MCF 10A (cell line): ENCODE results near the gene FOXP4. TPM values are rescaled to one million over a fixed set of nuclear protein-coding genes. Genes with fewer than 3 reads are reported as not detected.

ENCODE experiments used
- BruUV-seq: library from RNA; stranded (reverse); fragments of 400-500 nt; replicated peaks from 2 replicates; lab custom pipeline; 2021; lab: Mats Ljungman, UMichigan
- CTCF ChIA-PET: fragments of 300-600 bp; sonication (Branson Sonifier 250); formaldehyde crosslinking; extraction: SDS; loops from one replicate; lab custom pipeline; 2021; ENCODE audit warnings: antibody characterized with exemption, inconsistent platforms; lab: Yijun Ruan, JAX
- POLR2A ChIA-PET: fragments of 300-600, 350-650 bp; sonication (Branson Sonifier 250); formaldehyde crosslinking; extraction: SDS; loops from one replicate; lab custom pipeline; 2020; ENCODE audit warnings: antibody characterized with exemption, inconsistent platforms; lab: Yijun Ruan, JAX
- DNase-seq: peaks from one replicate; pipeline ENCODE4 v3.0.0-alpha.2; 2018; ENCODE audit not compliant: unreplicated experiment
- H3K27ac Mint-ChIP-seq: one replicate; pipeline ENCODE4 v1.8.0; 2022; ENCODE audit warnings: mild to moderate bottlenecking, low read depth, mixed read lengths; ENCODE audit not compliant: unreplicated experiment
- H3K27me3 Mint-ChIP-seq: one replicate; pipeline ENCODE4 v1.8.0; 2022; ENCODE audit warnings: mixed read lengths; ENCODE audit not compliant: insufficient read depth, unreplicated experiment
- H3K36me3 Mint-ChIP-seq: one replicate; pipeline ENCODE4 v1.8.0; 2022; ENCODE audit warnings: mild to moderate bottlenecking, moderate library complexity, mixed read lengths; ENCODE audit not compliant: insufficient read depth, unreplicated experiment
- H3K4me1 Mint-ChIP-seq: one replicate; pipeline ENCODE4 v1.8.0; 2022; ENCODE audit warnings: mixed read lengths; ENCODE audit not compliant: insufficient read depth, unreplicated experiment
- H3K4me3 Mint-ChIP-seq: one replicate; pipeline ENCODE4 v1.8.0; 2022; ENCODE audit warnings: mild to moderate bottlenecking, moderate library complexity, mixed read lengths; ENCODE audit not compliant: unreplicated experiment
- H3K9me3 Mint-ChIP-seq: one replicate; pipeline ENCODE4 v1.8.0; 2022; ENCODE audit warnings: mixed read lengths; ENCODE audit not compliant: unreplicated experiment
- intact Hi-C: fragments of 100-400 bp; cut with micrococcal nuclease; formaldehyde crosslinking; loops from 2 replicates; pipeline ENCODE4 v1.14.1; 2022
- total RNA-seq: library from RNA; stranded (reverse); gene quantifications from 2 replicates; pipeline ENCODE4 v1.2.3, GENCODE V29; 2022
- TF ChIP-seq, protein P1 (sequence below): fragments of 200-600 bp; IDR thresholded peaks from one replicate; pipeline ENCODE4 v1.8.0; 2022; ENCODE audit warnings: antibody characterized with exemption, mild to moderate bottlenecking; ENCODE audit not compliant: unreplicated experiment

Gene FOXP4
- total RNA-seq, 1 experiment from 2014 or later = 16.5 TPM

DNA sequence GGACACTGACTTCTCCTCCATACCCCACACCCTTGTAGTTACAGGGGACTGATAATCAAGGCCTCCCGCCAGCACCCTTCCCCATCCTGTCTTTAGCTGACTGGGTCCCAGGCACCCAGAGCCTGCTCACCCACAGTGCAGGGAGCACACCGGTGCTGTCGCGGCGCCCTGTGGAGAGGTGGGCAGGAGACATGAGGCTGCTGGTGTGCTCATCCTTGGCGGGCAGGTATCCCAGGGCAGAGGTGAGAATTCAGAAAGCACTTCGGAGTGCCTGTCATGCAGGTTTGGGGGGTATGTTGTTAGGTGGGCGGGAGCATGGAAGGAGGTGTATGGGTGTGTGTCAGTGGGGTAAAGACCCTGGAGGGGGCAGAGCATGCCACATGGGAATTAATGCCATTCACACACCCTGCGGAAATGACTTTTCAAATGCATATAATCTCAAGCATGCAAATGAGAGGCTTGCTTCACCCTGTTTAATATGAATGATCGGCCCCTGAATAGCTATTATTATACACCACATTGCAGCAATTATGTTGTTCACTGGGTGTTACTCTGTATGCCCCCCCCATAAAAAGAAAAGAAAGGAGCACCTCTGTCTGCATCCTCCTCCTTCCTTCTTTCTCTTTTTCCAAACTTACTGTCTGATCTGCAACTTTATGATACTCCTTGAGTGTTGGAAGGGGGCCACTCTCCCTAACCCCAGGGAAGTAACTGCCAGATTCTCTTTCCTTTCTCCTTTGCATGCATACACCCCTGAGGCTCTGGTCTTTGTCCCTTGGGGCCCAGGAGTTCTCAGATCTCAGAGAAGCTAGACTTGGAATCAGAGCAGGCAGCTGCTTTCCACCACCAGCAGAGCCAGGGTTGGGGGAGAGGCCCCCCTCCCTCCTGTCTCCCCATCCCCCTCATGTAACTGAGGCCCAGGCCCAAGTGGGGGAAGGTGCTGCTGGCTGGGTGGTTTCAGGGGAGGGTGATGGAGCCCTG is 16.0 kb downstream of the FOXP4 start:
- POLR2A ChIA-PET = no interaction called here
- peaks cover 1% of the 10 kb centered on the region for H3K36me3 Mint-ChIP-seq
- H3K4me3 Mint-ChIP-seq = no peak overlapping the region
- H3K4me1 Mint-ChIP-seq = no peaks in the 10 kb centered on the region
- DNase-seq = no peak
- H3K9me3 Mint-ChIP-seq = no peaks in the 10 kb centered on the region
- TF ChIP-seq, protein P1, sequence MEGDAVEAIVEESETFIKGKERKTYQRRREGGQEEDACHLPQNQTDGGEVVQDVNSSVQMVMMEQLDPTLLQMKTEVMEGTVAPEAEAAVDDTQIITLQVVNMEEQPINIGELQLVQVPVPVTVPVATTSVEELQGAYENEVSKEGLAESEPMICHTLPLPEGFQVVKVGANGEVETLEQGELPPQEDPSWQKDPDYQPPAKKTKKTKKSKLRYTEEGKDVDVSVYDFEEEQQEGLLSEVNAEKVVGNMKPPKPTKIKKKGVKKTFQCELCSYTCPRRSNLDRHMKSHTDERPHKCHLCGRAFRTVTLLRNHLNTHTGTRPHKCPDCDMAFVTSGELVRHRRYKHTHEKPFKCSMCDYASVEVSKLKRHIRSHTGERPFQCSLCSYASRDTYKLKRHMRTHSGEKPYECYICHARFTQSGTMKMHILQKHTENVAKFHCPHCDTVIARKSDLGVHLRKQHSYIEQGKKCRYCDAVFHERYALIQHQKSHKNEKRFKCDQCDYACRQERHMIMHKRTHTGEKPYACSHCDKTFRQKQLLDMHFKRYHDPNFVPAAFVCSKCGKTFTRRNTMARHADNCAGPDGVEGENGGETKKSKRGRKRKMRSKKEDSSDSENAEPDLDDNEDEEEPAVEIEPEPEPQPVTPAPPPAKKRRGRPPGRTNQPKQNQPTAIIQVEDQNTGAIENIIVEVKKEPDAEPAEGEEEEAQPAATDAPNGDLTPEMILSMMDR = no peak
- BruUV-seq = no TSS peak
- H3K27me3 Mint-ChIP-seq = no peaks in the 10 kb centered on the region
- CTCF ChIA-PET = interaction anchor here (1.0 kb wide), 1 partner anchor 194 kb away, joined by 3 read pairs; no protein-coding TSS in a partner anchor
- intact Hi-C loops = no loop called here
- no peak overlapping the region for H3K27ac Mint-ChIP-seq

GRCh38 chr6:41563060-41563776 is 17.0 kb downstream of the FOXP4 start:
- no peak overlapping the region for H3K27ac Mint-ChIP-seq
- ChIA-PET CTCF (interaction anchor here (0.8 to 1.0 kb wide), 2 partner anchors 140 to 195 kb away, joined by 3 to 4 read pairs; no protein-coding TSS in a partner anchor), POLR2A (no interaction called here)
- no peaks in the 10 kb centered on the region for H3K4me1 Mint-ChIP-seq
- BruUV-seq = no TSS peak
- intact Hi-C loops = no loop called here
- TF ChIP-seq, protein P1 = no peak
- no peak overlapping the region for H3K4me3 Mint-ChIP-seq
- DNase-seq = no peak
- H3K36me3 Mint-ChIP-seq = peaks cover 11% of the 10 kb centered on the region
- no peaks in the 10 kb centered on the region for H3K9me3 Mint-ChIP-seq
- no peaks in the 10 kb centered on the region for H3K27me3 Mint-ChIP-seq

GRCh38 chr6:41564448-41565142 is 18.4 kb downstream of the FOXP4 start:
- no TSS peak for BruUV-seq
- Mint-ChIP-seq H3K36me3 (peaks cover 18% of the 10 kb centered on the region), H3K4me3 (no peak overlapping the region), H3K27me3 (no peaks in the 10 kb centered on the region), H3K4me1 (no peaks in the 10 kb centered on the region), H3K9me3 (no peaks in the 10 kb centered on the region), H3K27ac (no peak overlapping the region)
- intact Hi-C loops = no loop called here
- ChIA-PET POLR2A (interaction anchor here (0.6 kb wide), 1 partner anchor 67 kb away, joined by 3 read pairs; no protein-coding TSS in a partner anchor), CTCF (no interaction called here)
- TF ChIP-seq, protein P1 = no peak
- no peak for DNase-seq
